Neural cell (in vitro differentiated cells): ENCODE results near the gene ADPRHL1.
"Not testable (repeated sequence)": the region's sequence is repeated elsewhere in the genome, so short reads cannot be mapped to it uniquely, and the experiment has no call there.

Experiments used
- CTCF ChIP-seq: fragments of 450-650 bp; IDR thresholded peaks from 2 replicates; pipeline ENCODE4 v1.5.1; 2014; ENCODE audit warnings: antibody characterized with exemption, mild to moderate bottlenecking, moderate library complexity; ENCODE audit not compliant: poor library complexity, severe bottlenecking
- EP300 ChIP-seq: fragments of 450-650 bp; conservative IDR thresholded peaks from 2 replicates; pipeline ENCODE4 v1.6.1; 2014; ENCODE audit warnings: antibody characterized with exemption, mild to moderate bottlenecking, moderate library complexity; ENCODE audit not compliant: poor library complexity, severe bottlenecking
- EZH2 ChIP-seq: fragments of 200-600, 300-800 bp; shearing (Covaris generic), sonication (generic); IDR thresholded peaks from 2 replicates; pipeline ENCODE4 v1.6.1; 2014; ENCODE audit warnings: antibody characterized with exemption, low read length, borderline replicate concordance, mild to moderate bottlenecking; ENCODE audit not compliant: insufficient read depth, poor library complexity, severe bottlenecking
- MXI1 ChIP-seq: fragments of 450-650 bp; conservative IDR thresholded peaks from 2 replicates; pipeline ENCODE4 v1.6.1; 2014; ENCODE audit warnings: antibody characterized with exemption, mild to moderate bottlenecking; ENCODE audit not compliant: poor library complexity, severe bottlenecking
- POLR2AphosphoS5 ChIP-seq: IDR thresholded peaks from 2 replicates; pipeline ENCODE4 v1.6.1; 2012
- RAD21 ChIP-seq: fragments of 450-650 bp; conservative IDR thresholded peaks from 2 replicates; pipeline ENCODE4 v1.6.1; 2014; ENCODE audit warnings: antibody characterized with exemption, mild to moderate bottlenecking, moderate library complexity
- TAF1 ChIP-seq: IDR thresholded peaks from 2 replicates; pipeline ENCODE4 v1.6.1; 2012; ENCODE audit warnings: low read depth

GRCh38 chr13:113436866-113437265, 16.4 kb downstream of the ADPRHL1 start:
- not testable (repeated sequence) for TF ChIP-seq TAF1, CTCF, RAD21, EZH2, EP300, POLR2AphosphoS5, MXI1
